Mesothelial cell of epicardium (in vitro differentiated cells): ENCODE results near the gene EVI5L. TPM values are rescaled to one million over a fixed set of nuclear protein-coding genes. Genes with fewer than 3 reads are reported as not detected.
"Not testable (repeated sequence)": the region's sequence is repeated elsewhere in the genome, so short reads cannot be mapped to it uniquely, and the experiment has no call there.

Source experiments
- DNase-seq, 2 experiments: peaks; one replicate each; pipeline ENCODE4 v3.0.0; 2021; ENCODE audit warnings: low spot score in 2 of 2; ENCODE audit not compliant: unreplicated experiment in 2 of 2
- H3K27ac Mint-ChIP-seq: 2 replicates; pipeline ENCODE4 v1.8.0; 2021; ENCODE audit warnings: mixed read lengths
- H3K27me3 Mint-ChIP-seq: 2 replicates; pipeline ENCODE4 v1.8.0; 2021; ENCODE audit warnings: low read depth, mixed read lengths
- H3K36me3 Mint-ChIP-seq: 2 replicates; pipeline ENCODE4 v1.8.0; 2021; ENCODE audit warnings: mixed read lengths
- H3K4me1 Mint-ChIP-seq: 2 replicates; pipeline ENCODE4 v1.8.0; 2021; ENCODE audit warnings: mixed read lengths
- H3K4me3 Mint-ChIP-seq: 2 replicates; pipeline ENCODE4 v1.8.0; 2021; ENCODE audit warnings: mild to moderate bottlenecking, moderate library complexity, mixed read lengths
- H3K9me3 Mint-ChIP-seq: 2 replicates; pipeline ENCODE4 v1.8.0; 2021; ENCODE audit warnings: mixed read lengths
- CTCF ChIP-seq: fragments of 200-600 bp; sonication (generic); IDR thresholded peaks from one replicate; pipeline ENCODE4 v1.5.0; 2021; ENCODE audit warnings: antibody characterized with exemption; ENCODE audit not compliant: unreplicated experiment
- total RNA-seq: library from RNA; stranded (reverse); gene quantifications from 3 replicates; pipeline ENCODE4 v1.2.1, GENCODE V29; 2021

Gene EVI5L
- total RNA-seq, 1 donor from 2014 or later = 21.7 TPM

GRCh38 chr19:7888145-7888825, 58.3 kb downstream of the EVI5L start, which contains the start of gene LRRC8E:
LRRC8E (plus strand) TSS chr19:7888510; CDS start chr19:7895604, 7,094 bp downstream.
- Mint-ChIP-seq H3K4me3 (peak within 1 kb of the TSS; percentile 54), H3K9me3 (no peaks in the 10 kb centered on the region), H3K4me1 (peaks cover 3% of the 10 kb centered on the region), H3K27ac (no peak within 1 kb of the TSS), H3K36me3 (no peaks in the 10 kb centered on the region), H3K27me3 (peaks cover 5% of the 10 kb centered on the region)
- no peak for TF ChIP-seq CTCF
- peak in 1 of 2 experiments; percentile 73 for DNase-seq

GRCh38 chr19:7888826-7889217, 58.8 kb downstream of the EVI5L start:
- TF ChIP-seq CTCF = no peak
- no peak for DNase-seq
- no peaks in the 10 kb centered on the region for H3K36me3 Mint-ChIP-seq
- peaks cover 5% of the 10 kb centered on the region for H3K27me3 Mint-ChIP-seq
- H3K4me1 Mint-ChIP-seq = peaks cover 3% of the 10 kb centered on the region
- H3K27ac Mint-ChIP-seq = no peak overlapping the region
- no peaks in the 10 kb centered on the region for H3K9me3 Mint-ChIP-seq
- H3K4me3 Mint-ChIP-seq = peak overlapping the region; percentile 54

DNA sequence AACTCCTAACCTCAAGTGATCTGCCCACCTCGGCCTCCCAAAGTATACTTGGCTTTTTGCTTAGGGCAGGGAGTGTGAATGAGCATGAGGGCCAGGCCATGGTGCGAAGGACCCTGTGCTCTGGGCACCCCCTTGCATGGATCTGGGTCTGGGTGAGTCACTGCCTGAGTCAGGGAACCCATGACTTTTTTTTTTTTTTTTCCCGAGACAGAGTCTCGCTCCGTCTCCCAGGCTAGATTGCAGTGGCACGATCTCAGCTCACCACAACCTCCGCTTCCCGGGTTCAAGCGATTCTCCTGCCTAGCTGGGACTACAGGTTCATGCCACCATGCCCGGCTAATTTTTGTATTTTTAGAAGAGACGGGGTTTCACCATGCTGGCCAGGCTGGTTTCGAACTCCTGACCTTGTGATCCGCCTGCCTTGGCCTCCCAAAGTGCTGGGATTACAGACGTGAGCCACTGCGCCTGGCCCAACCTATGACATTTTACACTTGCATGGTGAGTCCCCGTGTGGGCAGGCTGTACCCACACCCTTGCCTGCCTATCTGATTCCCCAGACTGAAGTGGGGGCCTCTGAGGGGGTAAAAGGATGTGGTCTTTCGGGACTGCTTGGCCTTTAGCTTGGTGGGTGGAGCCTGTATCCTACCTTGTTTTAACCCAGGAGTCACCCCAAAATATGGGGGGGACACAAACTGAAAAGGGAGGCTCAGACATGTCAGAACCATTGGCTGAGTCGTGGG, 63.5 kb downstream of the EVI5L start:
- H3K27ac Mint-ChIP-seq, H3K4me3 Mint-ChIP-seq, H3K4me1 Mint-ChIP-seq, H3K36me3 Mint-ChIP-seq, H3K9me3 Mint-ChIP-seq, H3K27me3 Mint-ChIP-seq, DNase-seq: not testable (repeated sequence)

DNA sequence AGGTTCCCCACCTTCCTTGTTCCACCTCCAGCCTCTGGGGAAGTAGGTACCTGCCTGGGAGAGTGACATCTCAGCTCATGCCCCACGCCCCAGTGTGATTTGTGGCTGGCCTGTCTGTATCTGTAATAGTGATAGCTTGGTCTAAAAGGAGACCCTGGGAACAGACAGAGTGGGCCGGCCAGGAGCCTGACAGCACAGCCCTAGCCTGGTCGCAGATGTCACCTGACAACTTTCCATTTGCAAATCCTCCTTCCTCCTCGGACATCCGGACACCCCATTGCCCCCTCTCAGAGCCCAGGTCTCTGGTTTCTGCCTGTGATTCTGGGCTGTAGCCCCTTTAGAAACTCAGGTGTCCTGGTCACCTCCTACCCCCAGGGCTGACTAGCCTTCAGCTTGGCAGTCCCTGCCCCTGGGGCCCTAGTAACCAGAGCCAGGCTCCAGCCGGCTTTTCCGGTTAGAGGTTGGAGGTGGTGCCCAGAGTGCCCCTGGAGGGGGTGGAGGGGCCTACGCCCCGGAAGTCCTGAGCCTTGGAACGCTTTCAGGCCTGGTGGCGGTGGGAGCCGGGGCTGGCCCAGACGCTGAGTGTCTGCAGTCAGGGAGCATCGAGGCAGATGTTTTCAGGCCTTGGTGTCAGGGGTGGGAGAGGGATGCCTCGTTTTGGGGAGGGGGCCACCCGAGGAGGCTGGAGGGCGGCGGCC, 64.7 kb downstream of the EVI5L start:
- Mint-ChIP-seq H3K9me3 (no peaks in the 10 kb centered on the region), H3K36me3 (peaks cover 3% of the 10 kb centered on the region), H3K27me3 (no peaks in the 10 kb centered on the region), H3K27ac (no peak overlapping the region), H3K4me3 (no peak overlapping the region), H3K4me1 (peaks cover 3% of the 10 kb centered on the region)
- no peak for TF ChIP-seq CTCF
- no peak for DNase-seq

- H3K4me1 Mint-ChIP-seq = peaks cover 3% of the 10 kb centered on the region
- H3K27me3 Mint-ChIP-seq = no peaks in the 10 kb centered on the region
- no peak overlapping the region for H3K4me3 Mint-ChIP-seq
- no peak for TF ChIP-seq CTCF
- H3K9me3 Mint-ChIP-seq = no peaks in the 10 kb centered on the region
- H3K27ac Mint-ChIP-seq = no peak overlapping the region
- DNase-seq = no peak
- H3K36me3 Mint-ChIP-seq = peaks cover 3% of the 10 kb centered on the region
Measured at GRCh38 chr19:7895565-7895964, 65.5 kb downstream of the EVI5L start.

GRCh38 chr19:7897292-7897691, 67.3 kb downstream of the EVI5L start:
- H3K36me3 Mint-ChIP-seq = peaks cover 3% of the 10 kb centered on the region
- H3K4me1 Mint-ChIP-seq = peaks cover 5% of the 10 kb centered on the region
- no peak for DNase-seq
- no peak overlapping the region for H3K4me3 Mint-ChIP-seq
- no peaks in the 10 kb centered on the region for H3K27me3 Mint-ChIP-seq
- TF ChIP-seq CTCF = no peak
- no peaks in the 10 kb centered on the region for H3K9me3 Mint-ChIP-seq
- H3K27ac Mint-ChIP-seq = no peak overlapping the region
